GM10266 (cell line): ENCODE measurements around the gene SLC66A2.

Experiments
- DNase-seq: peaks from one replicate; pipeline ENCODE4 v3.0.0; 2012; ENCODE audit errors: extremely low spot score
- TF ChIP-seq, protein P1 (sequence below): IDR thresholded peaks from 2 replicates; pipeline ENCODE4 v1.5.1; 2012; ENCODE audit warnings: mild to moderate bottlenecking, low read depth; ENCODE audit not compliant: control insufficient read depth, insufficient read depth; ENCODE audit errors: missing control alignments

SLC66A2 gene

DNA sequence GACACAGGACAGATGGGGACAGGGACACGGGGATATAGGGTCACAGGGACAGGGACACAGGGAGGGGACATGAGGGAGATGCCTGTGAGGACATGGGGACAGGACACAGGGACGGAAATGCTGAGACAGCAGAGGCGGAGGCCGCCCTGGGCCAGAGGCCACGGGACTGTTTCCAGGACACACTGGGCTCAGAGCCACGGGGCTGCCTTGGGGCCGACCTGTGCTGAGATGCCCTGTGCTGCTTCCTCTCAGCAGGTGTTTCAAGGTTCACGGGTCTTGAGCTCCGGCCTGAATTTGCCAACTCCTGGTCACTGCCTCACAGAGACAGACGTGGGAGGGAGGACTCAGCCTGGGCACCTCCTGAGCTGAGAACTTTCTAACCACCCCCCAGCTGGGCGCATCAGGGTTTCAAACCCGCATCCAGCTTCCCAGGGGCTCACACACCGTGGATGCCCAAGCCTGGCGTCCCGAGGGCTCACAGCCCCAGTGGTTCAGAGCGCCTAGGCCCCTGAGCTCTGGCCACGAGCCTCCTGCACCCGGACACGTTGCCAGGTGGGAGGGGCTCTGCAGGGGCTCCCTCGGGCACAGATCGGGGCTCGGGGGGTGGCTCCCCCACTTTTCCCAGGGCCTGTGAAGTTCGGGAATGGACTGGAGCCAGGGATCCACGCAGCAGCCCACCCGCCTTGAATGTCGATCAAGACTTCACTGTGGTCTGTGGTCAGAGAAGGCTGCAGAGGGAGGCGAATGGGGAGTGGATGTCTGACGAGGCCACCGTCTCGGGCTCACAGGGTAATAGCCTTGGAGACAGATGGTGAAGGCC lies 64.1 kb downstream of the SLC66A2 start:
- no peak for DNase-seq
- TF ChIP-seq, protein P1, sequence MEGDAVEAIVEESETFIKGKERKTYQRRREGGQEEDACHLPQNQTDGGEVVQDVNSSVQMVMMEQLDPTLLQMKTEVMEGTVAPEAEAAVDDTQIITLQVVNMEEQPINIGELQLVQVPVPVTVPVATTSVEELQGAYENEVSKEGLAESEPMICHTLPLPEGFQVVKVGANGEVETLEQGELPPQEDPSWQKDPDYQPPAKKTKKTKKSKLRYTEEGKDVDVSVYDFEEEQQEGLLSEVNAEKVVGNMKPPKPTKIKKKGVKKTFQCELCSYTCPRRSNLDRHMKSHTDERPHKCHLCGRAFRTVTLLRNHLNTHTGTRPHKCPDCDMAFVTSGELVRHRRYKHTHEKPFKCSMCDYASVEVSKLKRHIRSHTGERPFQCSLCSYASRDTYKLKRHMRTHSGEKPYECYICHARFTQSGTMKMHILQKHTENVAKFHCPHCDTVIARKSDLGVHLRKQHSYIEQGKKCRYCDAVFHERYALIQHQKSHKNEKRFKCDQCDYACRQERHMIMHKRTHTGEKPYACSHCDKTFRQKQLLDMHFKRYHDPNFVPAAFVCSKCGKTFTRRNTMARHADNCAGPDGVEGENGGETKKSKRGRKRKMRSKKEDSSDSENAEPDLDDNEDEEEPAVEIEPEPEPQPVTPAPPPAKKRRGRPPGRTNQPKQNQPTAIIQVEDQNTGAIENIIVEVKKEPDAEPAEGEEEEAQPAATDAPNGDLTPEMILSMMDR: no peak

DNA sequence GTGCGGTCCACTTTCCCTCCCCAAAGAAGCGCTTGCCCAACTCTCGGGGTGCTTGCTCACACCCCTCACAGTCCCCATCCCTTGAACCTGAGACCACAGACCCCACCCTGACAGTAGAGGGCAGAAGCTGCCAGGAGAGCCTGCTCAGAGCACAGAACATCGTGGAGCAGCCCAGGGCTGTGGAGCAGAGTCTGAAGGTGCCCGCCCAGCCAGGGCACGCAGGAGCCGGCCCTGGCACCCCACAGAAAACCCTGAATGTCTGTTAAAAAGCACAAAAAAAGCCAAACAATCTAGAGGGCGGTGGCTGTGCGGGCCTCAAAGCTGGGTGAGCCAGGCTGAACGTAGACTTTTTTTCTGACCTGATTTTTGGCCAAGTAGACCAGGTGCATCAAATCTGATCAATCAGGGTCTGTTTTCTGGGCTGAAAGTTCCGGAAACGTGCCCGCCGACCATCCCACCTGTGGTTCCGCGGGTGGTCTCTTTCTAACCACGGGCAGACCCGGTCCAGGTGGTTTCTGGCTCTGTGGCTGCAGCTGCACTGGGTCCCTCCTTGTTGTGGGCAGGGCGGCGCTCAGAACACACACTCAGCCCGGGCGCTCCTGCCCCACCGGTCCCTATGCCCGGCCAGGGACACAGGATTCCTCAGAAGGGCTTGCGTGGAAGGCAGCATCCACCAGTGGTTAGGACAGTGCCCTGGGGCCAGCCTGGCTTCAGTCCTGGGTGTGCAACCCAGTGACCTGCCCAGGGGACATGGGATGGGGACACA lies 66.3 kb downstream of the SLC66A2 start:
- TF ChIP-seq, protein P1: no peak
- DNase-seq: no peak

DNA sequence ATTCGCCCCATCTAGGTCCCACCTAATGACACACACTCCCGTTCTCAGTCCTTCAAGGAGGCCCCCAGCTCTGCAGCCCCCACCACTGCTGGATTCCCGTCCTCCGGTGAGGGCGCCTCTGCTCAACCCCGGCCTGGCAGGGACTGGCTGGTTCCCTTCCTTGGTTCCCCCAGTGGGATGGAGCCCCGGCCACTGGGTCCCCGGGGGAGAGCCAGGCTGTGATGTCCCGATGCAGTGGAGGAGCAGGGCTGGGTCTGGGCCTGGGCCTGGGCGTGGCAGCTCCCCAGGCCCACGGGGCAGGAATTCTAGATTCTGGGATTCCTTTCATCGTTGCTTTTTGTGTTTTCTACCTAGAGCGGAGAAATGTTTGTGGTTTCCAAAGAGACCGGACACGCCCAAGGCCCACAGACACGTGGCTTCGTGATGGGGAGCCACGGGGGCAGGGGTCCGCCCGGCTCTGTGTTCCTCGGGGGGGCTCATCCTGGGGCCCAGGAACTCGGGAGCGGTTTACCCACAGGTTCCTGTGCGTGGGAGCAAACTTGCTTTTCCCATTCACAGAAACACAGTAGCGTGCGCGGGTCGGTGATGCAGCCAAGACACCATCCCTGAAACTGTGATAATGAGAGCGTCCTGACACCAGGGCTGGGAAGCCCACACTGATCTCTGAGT lies 67.0 kb downstream of the SLC66A2 start:
- TF ChIP-seq, protein P1: no peak
- no peak for DNase-seq

DNA sequence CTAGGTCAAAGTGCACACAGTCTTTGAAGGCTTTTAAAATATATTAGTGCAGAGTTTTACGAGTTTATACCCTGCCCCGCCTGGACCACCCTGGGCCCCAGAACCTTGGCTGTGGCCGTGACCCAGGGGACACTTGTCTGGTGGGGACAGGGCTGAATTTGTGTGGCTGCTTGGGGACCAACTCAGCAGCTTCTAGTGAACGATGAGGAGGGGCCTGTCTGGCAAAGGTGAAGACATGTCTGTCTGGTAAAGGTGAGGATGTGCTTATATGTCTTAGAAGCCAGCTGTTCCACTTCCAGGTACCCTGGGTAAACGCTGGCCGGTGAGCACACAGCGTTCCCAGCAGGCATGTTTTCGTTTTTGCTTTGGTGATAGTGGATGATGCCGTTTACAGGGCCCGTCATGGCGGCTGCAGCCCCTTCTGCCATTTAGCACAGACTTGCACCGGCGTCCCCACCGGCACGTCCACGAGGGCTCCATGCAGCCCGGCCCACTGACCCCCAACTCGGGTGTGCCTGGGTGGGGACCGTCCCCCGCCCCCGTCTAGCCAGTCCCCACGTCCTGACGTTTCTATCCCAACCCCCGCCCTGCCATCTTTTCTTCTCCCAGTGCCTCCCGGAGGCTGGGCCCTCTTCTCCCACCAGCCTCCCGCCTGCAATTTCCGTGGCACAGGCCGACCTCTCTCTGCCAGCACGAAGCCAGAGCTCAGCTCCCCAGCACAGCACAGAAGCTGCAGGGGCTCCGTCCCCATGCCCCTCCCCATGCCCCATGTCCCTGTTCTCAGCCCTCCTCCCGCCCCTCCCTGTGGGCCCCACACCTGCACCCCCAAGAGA lies 67.8 kb downstream of the SLC66A2 start:
- TF ChIP-seq, protein P1: no peak
- DNase-seq: no peak

DNA sequence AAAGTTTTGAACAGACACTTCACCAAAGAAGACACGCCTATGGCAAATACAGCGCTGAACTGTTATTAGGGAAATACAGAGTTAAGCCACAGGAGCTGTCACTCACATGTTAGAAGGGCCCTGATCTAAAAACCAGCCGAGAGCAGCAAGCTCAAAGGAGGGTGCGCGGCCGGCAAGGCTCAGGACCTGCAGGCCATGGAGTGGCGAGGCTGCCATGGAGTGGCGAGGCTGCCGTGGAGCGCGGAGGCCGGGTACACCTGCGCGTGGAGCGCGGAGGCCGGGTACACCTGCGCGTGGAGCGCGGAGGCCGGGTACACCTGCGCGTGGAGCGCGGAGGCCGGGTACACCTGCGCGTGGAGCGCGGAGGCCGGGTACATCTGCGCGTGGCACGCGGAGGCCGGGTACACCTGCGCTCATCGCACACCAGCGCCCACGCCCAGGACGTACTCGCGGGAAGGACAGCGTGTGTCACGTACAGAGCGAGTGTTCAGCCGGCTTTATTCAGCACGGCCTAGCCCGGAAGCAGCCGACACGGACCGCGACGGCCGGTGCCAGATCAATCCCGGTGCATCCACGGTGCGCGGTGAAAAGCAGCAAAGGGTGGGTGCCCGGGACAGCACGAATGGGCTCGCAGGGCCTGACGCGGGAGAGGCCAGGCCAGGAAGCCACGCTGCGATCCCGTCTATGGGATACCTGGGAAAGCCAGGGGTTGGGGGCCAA lies 68.8 kb downstream of the SLC66A2 start:
- TF ChIP-seq, protein P1: no peak
- no peak for DNase-seq

DNA sequence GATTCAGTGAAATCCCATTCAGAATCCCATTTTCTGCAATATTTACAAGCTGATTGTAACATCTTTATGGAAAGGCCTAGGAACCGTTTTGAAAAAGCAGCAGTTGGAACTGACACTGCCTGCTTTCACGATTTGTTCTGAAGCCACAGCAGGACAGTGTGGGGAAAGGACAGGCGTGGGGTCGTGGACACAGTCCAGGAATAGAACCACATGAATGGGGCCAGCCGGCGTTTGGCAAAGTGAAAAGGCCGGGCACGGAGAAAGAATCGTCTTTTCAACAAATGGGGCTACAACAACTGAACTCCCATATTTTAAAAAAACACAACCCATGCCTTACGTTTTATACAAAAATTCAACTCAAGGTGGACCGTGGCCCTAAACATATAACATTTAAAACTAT lies 69.8 kb downstream of the SLC66A2 start:
- no peak for DNase-seq
- TF ChIP-seq, protein P1: no peak
